ENCODE measurements around the gene STIM1.
A peak's percentile ranks its signal among the peaks of the same experiment; 100 is the strongest.

The STIM1 gene

DNA sequence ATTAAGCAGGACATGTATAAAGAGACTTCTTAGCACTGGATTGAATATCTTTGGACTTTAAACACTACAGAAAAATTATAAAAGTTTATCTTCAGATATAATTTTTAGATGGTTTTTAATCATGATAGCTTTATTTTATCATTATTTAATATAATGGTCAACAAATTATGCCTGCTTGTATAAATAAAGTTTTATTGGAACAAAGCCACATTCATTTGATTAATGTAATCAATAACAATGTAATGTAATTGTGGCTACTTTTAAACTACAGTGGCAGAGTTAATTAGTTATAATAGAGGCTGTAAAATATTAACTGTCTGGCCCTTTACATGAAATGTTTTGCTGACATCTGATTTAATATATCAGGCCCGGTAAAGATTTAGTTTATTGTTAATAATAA lies 70.0 kb downstream of the STIM1 start:
- DNase-seq: no peak

DNA sequence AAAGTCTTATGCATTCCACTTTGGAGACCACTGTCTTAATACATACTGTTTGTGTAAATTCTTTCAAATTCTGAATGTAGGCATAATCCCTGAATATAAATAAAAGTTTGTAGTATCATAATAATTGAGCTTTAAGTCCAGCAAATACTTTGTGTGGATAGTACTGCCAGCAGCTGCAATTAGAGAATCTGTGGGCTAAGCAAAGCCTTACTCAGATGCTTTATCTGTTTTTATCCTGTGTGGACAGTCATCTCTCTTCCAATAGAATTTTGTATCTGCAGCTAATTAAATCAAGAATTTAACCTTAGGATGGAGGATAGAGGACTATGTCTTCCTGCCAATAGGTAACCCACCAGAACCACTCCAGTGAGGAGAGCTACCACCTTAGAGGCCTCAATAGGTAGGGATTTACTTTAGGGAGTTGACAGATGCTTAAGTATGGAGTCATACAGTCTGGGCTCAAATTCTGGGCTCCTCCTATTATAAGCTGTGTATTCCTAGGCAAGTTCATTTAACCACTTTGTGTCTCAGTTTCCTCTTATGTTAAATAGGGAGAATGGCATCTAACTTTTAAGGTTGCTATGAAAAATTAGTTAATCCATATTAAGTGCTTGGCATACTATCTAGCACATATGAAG lies 71.1 kb downstream of the STIM1 start:
- DNase-seq: no peak

DNA sequence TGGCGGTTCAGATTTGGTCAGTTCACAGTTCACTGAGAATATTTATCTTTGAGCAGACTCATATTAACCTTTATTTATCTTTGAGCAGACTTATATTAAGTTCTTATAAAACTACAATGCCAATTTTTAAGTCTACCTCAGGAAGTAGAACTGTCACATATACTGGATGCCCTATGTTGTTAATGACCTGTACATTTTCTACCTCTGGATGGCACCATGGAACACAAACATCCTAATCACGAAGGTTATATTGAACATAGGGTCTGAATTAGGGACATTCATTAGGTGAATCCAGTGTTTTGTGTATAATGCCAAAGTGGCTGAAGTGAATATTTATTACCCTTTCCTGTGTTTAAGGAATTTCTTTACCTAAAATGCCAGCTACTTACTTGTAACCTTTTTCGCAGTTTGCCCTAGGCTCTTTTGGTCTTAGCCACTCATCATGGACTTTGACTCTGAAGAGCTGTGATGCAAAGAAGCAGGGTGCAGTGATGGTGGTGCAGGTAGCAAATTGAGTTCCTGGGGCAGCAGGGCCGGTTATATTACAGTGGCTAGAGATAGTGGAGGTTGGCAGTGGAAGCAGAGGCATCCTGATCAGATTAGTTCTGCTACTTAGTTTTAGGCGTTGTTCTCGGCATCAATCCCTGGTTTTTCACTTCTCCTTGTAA lies 71.8 kb downstream of the STIM1 start:
- no peak for DNase-seq

DNA sequence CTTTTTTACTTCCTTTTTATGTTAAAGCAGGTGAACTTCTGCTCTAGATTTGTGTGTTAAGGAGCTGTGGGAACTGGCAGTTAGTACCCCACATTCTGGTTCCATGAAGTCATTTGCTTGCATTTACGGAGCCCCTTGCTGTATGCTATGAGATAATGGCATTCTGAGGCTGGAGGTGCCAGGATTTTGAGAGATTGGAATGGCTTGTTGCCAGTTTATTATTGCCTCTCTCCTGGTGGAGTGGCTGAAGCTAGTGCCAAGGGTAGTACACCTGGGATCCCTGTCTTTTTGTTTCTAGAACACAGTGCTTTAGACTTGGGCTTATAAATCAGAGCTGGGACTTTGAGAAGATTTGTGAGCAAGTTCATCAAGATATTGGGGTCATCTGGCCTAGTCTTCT lies 73.8 kb downstream of the STIM1 start:
- DNase-seq: no peak

DNA sequence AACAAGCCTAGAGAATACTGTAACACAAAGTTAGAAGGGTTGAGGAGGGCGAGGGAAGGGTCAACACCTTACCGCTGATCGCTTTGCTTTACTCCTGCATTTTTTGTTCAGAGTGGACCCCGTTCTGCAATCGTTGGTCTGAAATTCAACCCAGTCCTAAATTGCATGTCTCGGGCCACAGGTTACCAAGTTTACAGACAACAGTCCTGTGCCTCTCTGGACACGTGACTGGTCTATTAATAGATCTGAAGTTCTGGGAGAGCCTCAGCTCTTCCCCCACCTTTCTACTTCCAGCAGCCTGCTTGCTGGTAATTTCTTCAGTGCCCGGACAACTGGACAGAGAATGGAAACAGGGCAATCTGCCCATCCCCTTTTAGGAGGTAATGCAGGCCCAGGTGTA lies 74.2 kb downstream of the STIM1 start:
- DNase-seq: no peak

DNA sequence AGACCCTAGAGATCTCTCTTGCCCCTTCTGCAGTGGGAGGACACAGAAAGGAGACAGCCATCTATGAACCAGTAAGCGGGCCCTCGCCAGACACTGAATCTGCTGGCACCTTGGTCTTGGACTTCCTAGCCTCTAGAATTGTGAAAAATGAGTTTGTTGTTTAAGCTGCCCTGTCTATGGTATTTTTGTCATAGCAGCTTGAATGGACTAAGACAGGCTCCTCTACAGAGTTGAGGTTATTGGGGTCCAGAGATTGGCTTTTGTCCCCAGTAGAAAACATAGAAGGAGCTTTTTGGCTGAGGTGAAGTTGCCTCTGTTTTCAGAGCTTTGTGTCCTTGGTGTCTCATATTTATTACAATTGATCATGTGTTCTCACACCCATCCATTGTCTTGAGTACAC lies 77.2 kb downstream of the STIM1 start:
- no peak for DNase-seq

DNA sequence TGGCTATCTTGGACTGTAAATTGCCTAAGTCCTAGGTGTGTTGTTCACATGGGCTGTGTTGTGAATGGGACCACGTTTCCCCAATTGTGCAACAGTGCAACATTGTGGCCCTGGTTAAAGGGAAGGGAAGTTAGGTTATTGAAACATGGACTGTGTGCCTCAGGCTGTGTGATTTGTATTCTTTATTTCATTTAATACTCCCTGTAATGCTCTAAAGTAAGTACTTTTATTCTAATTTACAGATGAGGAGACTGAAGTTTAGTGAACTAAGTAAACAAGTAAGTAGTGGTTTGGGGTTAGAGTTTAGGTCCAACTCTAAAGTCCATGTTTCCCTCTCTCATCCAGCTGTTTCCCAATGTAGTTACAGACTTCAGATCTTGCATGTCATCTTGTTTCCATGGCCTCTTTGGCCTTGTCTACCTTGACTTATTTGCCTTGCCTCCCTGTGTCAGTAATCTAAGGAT lies 77.7 kb downstream of the STIM1 start:
- no peak for DNase-seq

DNA sequence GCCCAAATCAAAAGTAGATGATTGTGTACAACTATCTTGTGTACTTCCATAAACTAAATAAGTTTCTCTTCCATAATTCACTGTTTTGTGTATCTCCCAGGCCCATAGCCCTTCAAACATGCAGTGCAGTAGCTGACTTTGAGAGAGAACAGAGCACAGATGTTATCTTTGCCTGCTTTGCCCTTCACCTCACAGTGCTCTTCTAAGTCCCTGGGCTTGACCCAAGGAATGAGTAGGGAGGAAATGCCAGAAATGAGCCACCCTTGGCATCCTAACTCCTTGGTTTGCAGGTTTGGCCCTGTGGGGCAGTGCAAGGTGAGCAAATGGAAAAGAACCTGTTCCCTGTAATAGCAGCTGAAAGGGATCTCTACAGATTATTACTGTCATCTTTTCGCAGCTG lies 79.2 kb downstream of the STIM1 start:
- no peak for DNase-seq

DNA sequence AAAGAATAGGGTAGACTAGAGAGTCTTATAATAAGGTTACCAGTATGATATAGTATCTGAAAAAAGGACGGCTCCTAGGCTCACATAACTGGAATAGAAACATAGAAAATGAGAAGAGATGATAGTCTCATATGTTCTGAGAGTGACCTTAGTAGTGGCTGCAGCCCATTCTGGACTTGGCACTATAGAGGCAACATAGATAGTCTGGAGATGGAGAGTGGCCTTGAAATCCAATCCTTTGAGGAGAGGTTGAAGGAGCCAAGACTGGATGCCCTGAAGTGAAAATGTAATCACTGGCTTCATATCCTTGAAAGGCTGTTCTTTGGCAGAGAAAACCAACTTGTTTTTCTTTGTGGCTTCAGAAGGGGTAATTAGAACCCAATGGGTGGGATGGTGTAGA lies 81.1 kb downstream of the STIM1 start:
- DNase-seq: no peak

DNA sequence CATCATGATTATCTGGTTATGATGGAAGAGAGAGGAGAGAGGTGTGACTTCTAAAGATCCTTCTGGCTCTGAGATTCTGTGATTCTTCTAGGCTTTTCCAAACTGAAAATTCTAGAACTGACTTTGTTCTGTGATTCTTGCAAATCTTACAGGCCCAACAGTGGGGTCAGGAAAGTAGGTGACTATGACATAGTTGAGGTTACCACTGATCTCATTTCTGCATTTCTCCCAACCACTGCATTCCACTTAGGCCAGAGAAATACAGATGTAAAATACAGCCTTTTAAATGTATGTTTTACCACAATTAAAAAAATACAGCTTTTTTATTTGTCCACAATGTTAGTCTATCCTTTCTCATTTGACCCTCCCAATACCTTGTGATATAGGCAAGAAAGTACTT lies 83.7 kb downstream of the STIM1 start:
- no peak for DNase-seq

DNA sequence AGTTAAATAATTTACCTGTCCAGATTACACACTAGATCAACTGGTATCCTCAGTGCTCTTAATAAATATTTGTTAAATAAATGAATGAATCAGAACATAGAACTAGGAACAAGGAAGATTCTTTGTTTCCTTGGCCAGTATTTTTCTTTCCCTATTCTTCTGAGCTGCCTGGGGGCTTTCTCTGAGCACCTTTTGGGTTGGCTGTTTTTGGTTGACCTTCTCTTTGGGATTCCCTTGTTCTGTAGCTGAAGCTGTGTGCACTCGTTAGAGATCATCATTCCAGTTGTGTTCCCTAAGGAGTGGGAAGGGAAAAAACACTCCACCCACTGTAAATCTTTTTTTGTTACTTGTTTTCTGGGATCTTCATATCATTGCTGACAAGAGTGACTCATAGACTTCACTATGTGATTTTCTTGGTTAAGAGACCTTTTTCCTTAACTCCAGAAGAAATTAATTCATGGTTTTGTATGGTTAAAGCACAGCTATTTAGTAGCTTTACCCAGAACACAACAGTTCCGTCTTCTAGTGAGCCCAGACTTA lies 84.3 kb downstream of the STIM1 start:
- DNase-seq: no peak

DNA sequence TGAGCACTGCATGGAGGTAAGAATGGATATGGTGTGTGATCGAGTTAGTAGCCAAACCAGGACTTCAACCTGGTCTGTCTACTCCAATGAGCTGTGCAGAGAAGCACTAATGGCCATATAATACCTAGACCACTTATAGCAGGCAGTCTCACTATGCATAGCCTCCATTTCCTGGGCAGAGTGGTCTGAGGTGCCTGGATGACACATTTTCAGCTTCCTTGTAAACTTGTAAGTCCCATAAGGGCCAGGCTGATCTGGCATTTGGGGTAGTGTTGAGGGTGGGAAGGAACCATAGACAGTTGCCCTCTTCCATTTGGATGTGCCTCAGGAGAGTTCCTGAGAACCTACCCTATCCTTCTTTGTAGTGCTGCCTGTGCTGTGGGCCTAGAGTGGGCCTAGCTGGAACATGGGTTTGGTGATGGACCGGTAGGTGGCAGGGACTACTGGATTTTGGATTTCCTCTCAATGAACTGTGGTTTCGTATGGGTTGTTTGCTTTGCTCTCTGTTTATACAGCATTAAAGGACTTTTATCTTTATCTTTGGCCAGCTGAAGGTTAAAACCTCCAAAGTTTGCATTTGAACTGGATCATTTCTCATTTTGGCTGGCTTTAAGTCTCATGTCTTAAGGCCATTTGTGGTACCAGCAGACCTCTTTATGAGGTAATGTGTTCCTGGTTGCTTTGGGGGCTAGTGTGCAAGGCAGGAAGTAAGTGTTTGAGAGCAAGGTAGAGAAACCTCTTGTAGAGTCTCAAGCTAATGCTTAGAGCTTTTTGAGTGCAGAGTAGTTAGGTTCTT lies 86.9 kb downstream of the STIM1 start:
- no peak for DNase-seq

DNA sequence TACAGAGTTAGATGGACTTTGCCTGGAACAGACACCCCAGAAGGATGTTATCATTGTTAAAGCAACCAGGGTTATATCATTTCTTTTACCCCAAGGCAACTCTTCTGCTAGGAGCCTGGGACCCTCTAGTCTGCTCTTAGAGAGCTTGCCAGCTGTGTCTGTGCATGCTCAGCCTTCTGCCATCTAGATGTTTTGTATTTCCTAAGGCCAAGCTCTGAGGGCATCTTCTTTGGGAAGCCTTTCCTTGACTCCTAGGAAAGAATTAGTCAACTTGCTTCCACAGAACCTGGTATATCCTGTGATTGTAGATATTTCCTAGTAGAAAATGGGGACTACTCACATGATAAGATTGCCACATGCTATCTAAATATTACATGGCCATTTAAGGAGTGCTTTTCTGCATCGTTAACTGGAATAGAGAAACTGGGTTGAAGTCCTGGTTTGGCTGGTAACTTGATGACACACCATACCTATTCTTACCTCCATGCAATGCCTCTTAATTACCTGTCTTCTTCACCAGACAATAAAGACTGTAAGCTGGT lies 87.6 kb downstream of the STIM1 start:
- no peak for DNase-seq

DNA sequence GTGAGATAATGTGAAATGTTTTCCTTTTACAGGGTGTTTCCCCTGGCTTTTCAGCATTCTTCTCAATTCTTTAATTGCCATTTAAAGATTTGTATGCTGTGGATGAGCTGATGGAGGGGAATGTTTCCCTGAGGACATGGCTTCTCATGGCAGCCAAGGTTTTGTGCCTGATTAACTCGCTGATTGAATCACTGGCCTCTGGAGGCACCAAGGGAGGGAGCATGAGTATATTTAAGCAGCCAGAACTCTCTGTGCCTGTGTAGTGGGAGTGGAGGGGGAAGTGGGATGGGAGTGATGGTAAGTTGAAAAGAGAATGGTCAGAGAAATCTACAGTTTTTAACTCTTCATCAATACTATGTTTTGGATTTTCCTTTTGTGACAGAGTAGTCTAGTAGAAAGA lies 88.7 kb downstream of the STIM1 start:
- no peak for DNase-seq

DNA sequence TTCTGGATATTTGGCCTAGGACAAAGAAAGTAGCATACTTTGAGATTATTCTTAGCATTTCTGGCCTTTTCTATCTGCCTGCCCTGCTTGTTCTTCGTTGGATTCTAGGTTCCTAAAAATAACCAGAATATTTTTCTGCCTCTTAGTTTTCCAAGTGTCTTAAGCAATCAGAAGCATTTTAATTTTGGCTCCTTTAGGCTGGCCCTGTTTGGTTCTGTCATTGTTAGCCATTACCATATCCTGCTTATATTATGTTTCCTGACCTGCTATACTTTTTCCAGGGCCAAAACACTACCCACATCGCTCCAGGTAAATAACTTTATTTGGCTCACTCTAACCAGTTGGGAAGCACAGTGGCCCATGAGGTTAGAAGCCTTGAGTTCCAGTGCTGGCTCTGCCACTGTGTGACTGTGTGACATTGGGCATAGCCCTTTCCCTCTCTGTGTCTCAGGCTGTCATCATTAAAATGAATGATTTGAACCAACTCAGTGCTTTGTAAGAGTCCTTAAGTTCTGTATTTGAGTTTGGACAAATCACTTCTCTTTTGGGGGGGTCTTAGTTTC lies 91.1 kb downstream of the STIM1 start:
- no peak for DNase-seq

DNA sequence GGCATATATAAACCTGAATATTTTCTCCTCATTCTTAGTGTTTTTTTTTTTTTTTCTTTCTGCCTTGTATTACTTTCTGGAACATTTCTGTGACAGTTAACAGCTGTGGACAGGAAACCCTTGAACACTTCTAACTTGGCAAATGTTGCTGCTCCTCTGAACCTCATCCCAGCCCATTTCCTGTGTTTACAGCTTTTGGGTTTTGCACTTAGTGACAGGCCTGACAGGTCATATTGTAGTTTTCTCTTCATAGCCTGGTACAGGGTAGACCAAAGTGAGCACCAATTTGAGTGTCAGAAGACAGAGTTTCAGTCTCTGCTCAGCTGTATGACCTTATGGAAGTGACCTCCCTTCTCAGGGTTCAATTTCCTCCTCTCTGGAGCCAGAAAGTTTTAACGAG lies 91.6 kb downstream of the STIM1 start:
- peak in 1 of 4 experiments; percentile 12 for DNase-seq

DNA sequence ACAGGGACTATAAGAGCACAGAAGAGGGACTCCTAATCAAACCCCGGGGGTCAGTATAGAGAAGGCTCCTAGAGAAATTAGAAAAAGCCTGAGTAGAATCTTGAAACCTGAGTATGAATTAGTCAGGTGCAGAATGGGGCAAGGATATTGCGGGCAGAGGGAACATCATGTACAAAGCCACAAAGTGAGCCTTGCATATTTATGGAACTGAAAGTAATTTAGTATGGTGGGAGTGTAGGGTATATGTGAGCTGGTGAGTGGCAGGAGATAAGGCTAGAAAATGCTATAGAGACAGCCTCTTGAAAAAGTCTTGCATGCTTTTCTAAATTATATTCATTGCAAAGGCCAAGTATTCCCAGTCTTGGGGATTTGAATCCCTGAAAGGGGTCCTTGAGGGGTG lies 93.7 kb downstream of the STIM1 start:
- DNase-seq: no peak

DNA sequence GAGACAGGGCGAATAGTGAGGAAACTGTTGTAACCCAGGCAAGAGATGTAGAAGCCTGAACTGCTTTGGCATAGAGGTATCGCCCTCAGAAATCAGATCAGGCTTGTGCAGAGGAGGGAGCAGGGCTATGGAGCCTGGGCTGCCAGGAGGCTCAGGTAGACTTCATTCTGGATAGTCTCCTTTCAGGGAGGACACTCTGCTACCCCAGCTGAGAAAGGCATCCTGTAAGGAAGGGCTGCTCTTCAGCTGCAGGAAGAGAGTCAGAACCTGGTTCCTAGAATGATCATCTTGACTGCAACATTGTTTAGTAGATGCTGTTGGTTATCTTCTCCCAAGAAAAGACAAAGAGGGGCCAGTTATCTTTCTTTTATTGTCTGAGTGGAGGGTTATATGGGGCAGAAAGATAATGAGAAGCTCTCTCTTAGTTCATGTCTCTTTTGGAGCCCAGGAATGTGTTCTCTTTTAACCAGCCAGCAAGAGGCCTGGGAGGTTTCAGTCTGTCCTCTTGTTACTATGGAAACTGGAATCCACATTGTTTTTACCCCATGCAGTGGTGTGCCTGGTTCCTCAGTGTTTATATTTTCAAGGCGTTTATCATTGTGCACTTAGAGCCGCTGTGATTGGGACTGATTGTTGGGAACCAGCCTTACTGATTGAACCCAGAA lies 95.7 kb downstream of the STIM1 start:
- no peak for DNase-seq

DNA sequence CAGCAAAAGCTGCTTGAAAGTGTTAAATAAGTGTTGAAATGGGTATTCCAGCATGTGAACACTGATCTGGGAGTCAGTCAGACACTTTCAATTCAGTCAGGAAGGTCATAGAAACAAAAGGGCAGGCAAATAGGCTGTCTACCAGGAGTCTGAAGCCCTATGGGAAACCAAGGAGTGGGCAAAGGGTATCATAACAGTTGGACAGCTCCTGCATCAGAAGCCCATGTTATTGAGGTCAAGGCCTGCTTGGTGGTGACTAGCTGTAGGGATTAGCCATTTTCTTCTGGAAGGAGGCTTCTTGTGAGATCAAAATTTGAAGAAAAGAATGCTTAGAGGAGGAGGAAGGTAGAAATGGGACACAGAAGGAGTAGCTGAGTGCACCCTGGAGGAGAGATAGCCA lies 97.3 kb downstream of the STIM1 start:
- DNase-seq: no peak

DNA sequence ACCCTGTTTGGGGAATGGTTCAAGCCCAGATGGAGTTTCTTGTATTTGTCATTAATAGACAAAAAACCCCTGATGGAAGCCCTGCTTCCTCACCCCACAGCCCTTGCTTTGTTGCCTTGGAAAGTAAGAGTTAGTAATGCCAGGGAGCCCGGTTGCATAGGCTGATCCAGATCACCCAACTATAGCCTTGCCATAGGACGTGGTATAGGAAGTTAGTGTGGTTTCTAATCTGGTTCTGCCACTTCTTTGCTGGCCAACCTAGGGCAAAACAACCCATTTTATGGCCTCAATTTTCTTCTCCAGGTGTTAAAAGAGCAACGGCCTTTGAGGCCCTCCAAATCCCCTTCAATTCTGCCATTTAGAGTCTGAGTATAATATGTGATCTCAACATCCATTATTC lies 97.9 kb downstream of the STIM1 start:
- no peak for DNase-seq

DNA sequence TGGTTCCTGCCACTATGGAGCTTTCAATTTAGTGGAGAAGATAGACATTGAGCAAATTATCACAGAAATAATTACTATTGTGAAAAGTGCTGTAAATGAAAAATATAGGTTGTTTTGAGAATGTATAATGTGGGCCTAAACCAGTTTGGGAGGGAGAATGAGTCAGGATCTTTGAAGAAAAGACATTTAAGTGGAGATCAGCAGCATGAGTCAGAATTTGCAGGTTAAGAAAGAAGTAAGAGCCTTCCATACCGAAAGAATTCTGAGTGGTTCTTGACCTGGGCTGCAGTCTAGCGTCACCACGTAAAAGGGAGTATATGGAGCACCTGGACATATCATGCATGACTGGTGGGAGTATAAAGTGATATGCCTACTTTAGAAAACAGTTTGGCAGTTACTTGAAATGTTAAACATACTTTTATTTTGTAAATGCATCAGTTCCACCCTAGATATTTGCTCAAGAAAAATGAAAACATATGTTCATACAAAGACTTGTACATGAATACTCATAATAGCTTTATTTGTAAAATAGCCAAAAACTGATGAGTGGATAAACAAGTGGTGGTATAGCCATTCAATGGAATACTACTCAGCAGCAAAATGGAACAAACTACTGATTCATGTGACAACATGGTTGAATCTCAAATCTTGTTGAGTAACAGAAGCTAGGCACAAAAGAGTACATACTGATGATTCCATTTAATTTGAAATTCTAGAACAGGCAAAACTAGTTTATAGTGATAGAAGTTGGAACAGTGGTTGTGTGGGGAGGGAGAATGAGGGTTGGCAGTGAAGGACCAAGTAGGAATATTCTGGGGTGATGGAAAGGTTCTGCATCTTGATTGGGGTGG lies 99.2 kb downstream of the STIM1 start:
- no peak for DNase-seq

DNA sequence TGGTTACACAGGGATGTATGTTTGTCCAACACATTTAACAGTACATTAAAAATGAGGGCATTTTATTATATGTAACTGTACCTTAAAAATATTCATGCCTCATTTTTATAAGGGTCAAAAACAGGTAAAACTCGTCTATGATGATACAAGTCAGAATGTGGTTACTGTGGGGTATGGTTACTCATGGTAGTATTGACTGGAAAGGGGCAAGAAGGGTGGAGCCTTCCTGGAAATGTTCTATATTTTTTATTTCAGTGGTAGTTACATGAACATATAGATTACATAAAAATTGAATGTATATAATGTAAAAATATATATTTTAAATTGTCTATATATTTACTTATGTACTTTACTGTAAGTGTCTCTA lies 99.8 kb downstream of the STIM1 start:
- no peak for DNase-seq

Measured in activated CD4-positive, CD25-positive, alpha-beta regulatory T cell (primary cell).